OCI-LY7 (cell line): Measurements from ENCODE around the gene LIX1.

ENCODE experiments used
- CTCF ChIP-seq: fragments of 200-600 bp; sonication (generic); conservative IDR thresholded peaks from 2 replicates; pipeline ENCODE4 v1.5.1; 2014; ENCODE audit warnings: mild to moderate bottlenecking, antibody characterized with exemption, low read length, moderate library complexity, mixed read lengths
- EZH2phosphoT487 ChIP-seq: fragments of 200-600 bp; sonication (generic); IDR thresholded peaks from 2 replicates; pipeline ENCODE4 v1.6.1; 2018; ENCODE audit warnings: low read depth, borderline replicate concordance, mild to moderate bottlenecking, mixed run types, antibody characterized with exemption, low read length, moderate library complexity, mixed read lengths

- TF ChIP-seq CTCF, result no peak
- TF ChIP-seq EZH2phosphoT487, result no peak
These were observed 80.4 kb downstream of the LIX1 start for GRCh38 chr5:97062046-97062445.
